ENCODE data around the gene HIGD1A. TPM values are rescaled to one million over a fixed set of nuclear protein-coding genes. Genes with fewer than 3 reads are reported as not detected.

The HIGD1A gene
- total and polyA plus RNA-seq, 9 of the 15 experiments (the other 6 are each of a cell fraction or from before 2014, with no cell fraction given) = 165 to 1,185 (median 333) TPM

GRCh38 chr3:42852441-42852840 is 48.2 kb upstream of the HIGD1A start (continued):
- TF ChIP-seq, protein P1, sequence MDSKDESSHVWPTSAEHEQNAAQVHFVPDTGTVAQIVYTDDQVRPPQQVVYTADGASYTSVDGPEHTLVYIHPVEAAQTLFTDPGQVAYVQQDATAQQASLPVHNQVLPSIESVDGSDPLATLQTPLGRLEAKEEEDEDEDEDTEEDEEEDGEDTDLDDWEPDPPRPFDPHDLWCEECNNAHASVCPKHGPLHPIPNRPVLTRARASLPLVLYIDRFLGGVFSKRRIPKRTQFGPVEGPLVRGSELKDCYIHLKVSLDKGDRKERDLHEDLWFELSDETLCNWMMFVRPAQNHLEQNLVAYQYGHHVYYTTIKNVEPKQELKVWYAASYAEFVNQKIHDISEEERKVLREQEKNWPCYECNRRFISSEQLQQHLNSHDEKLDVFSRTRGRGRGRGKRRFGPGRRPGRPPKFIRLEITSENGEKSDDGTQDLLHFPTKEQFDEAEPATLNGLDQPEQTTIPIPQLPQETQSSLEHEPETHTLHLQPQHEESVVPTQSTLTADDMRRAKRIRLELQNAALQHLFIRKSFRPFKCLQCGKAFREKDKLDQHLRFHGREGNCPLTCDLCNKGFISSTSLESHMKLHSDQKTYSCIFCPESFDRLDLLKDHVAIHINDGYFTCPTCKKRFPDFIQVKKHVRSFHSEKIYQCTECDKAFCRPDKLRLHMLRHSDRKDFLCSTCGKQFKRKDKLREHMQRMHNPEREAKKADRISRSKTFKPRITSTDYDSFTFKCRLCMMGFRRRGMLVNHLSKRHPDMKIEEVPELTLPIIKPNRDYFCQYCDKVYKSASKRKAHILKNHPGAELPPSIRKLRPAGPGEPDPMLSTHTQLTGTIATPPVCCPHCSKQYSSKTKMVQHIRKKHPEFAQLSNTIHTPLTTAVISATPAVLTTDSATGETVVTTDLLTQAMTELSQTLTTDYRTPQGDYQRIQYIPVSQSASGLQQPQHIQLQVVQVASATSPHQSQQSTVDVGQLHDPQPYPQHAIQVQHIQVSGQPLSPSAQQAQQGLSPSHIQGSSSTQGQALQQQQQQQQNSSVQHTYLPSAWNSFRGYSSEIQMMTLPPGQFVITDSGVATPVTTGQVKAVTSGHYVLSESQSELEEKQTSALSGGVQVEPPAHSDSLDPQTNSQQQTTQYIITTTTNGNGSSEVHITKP (IDR thresholded peaks at IDR 0.05; ENCODE audit: partially characterized antibody) = peak; percentile 15
- TF ChIP-seq PTBP1 (IDR thresholded peaks at IDR 0.05; ENCODE audit: low read depth, low read length) (no peak), ARID1B (IDR thresholded peaks at IDR 0.05) (peak; percentile 42), MTA2 (IDR thresholded peaks at IDR 0.05; ENCODE audit: low read depth) (0 out of 2 replicates have a peak, but pooled peaks have one; percentile 11), PTRF (tag; IDR thresholded peaks at IDR 0.05) (no peak), GATA2 (CRISPR knock-in tag; IDR thresholded peaks at IDR 0.05) (peak; percentile 12; the same call in 1 of the 2 replicates), TEAD4 (IDR thresholded peaks at IDR 0.05; ENCODE audit: low read length) (no peak; the same call in 1 of the 2 replicates), TEAD4 (CRISPR knock-in tag; IDR thresholded peaks at IDR 0.05; ENCODE audit: borderline replicate concordance) (no peak), KLF1 (tag; IDR thresholded peaks at IDR 0.05) (no peak), NFYB (IDR thresholded peaks at IDR 0.05; ENCODE audit: extremely low read depth, insufficient read length) (no peak)
